HepG2 (cell line): Measurements from ENCODE around the gene SOX9. TPM values are rescaled to one million over a fixed set of nuclear protein-coding genes. Genes with fewer than 3 reads are reported as not detected.

Experiments used
- ATAC-seq: fragments of 200-7000 bp; cut with Tn5 transposase; 3 replicates; pipeline ENCODE4 v1.9.1; 2020; ENCODE audit warnings: mild to moderate bottlenecking, moderate library complexity
- BruUV-seq: library from RNA; stranded (reverse); fragments of 400-500 nt; replicated peaks from 2 replicates; lab custom pipeline; 2021; lab: Mats Ljungman, UMichigan
- CTCF ChIA-PET: fragments of 300-600 bp; formaldehyde crosslinking; extraction: SDS; loops from one replicate; lab custom pipeline; 2021; ENCODE audit warnings: low total read pairs, inconsistent platforms, low intra/inter-chr PET ratio; lab: Yijun Ruan, JAX
- POLR2A ChIA-PET: fragments of 350-600 bp; sonication (Branson Sonifier 250); formaldehyde crosslinking; loops from one replicate; lab custom pipeline; 2020; ENCODE audit warnings: antibody characterized with exemption, inconsistent platforms; lab: Yijun Ruan, JAX
- DNase-seq: peaks from one replicate; pipeline ENCODE4 v3.0.0-alpha.2; 2015; ENCODE audit warnings: low spot score
- FAIRE-seq: peaks from 3 replicates; lab custom pipeline; 2011; peaks lifted over from hg19 to GRCh38; lab: Jason Lieb, UNC
- H2AFZ ChIP-seq: one replicate; pipeline ENCODE4 v1.6.1; 2011; ENCODE audit warnings: low read length, inconsistent platforms
- H3K27ac ChIP-seq: fragments of 300-600 bp; 3 replicates; pipeline ENCODE4 v1.8.0; 2011; ENCODE audit warnings: mixed run types, mild to moderate bottlenecking, mixed read lengths, low read length, inconsistent platforms; ENCODE audit not compliant: insufficient read depth; ENCODE audit errors: extremely low read length
- H3K27me3 ChIP-seq, 2 experiments: fragments of 200-600 bp in 1 of 2; 2 replicates in 1 of 2; 3 replicates in 1 of 2; pipeline versions ENCODE4 v1.6.0 to v1.8.0; 2011; ENCODE audit warnings: low read length in 2 of 2, mild to moderate bottlenecking in 2 of 2, moderate library complexity in 2 of 2, inconsistent platforms in 1 of 2; ENCODE audit not compliant: insufficient read depth in 2 of 2, control insufficient read depth in 1 of 2
- H3K36me3 ChIP-seq, 2 experiments: fragments of 200-600 bp in 1 of 2; replicated peaks in 1 of 2; 2 replicates in 1 of 2; 3 replicates in 1 of 2; pipeline versions ENCODE4 v1.5.1 to v1.8.0; 2011; ENCODE audit warnings: low read length in 2 of 2, inconsistent platforms in 1 of 2; ENCODE audit not compliant: insufficient read depth in 2 of 2, control insufficient read depth in 1 of 2
- H3K4me1 ChIP-seq: 2 replicates; pipeline ENCODE4 v1.5.1; 2012; ENCODE audit warnings: low read length, inconsistent platforms; ENCODE audit not compliant: insufficient read depth
- H3K4me2 ChIP-seq: 2 replicates; pipeline ENCODE4 v1.6.0; 2011; ENCODE audit warnings: low read depth, low read length, inconsistent platforms
- H3K4me3 ChIP-seq, 3 experiments: fragments of 200-600 bp in 1 of 3; sonication (generic), shearing (Covaris generic) in 1 of 3; replicated peaks in 1 of 3; 2 replicates each; pipeline ENCODE4 v1.5.1; 2011 to 2016; ENCODE audit warnings: low read length in 3 of 3, inconsistent platforms in 2 of 3, low read depth in 2 of 3, mild to moderate bottlenecking in 2 of 3, control low read depth in 1 of 3, mixed read lengths in 1 of 3; ENCODE audit not compliant: insufficient read depth in 1 of 3
- H3K79me2 ChIP-seq: one replicate; pipeline ENCODE4 v1.6.1; 2011; ENCODE audit warnings: low read length, inconsistent platforms; ENCODE audit not compliant: insufficient read depth
- H3K9ac ChIP-seq: 2 replicates; pipeline ENCODE4 v1.6.0; 2011; ENCODE audit warnings: mild to moderate bottlenecking, low read depth, low read length, inconsistent platforms; ENCODE audit not compliant: insufficient read depth
- H3K9me3 ChIP-seq: 2 replicates; pipeline ENCODE4 v1.5.1; 2012; ENCODE audit warnings: mild to moderate bottlenecking, low read length
- H4K20me1 ChIP-seq: 2 replicates; pipeline ENCODE4 v1.6.0; 2011; ENCODE audit warnings: inconsistent platforms, mild to moderate bottlenecking, low read length, moderate library complexity; ENCODE audit not compliant: insufficient read depth
- ARID2 ChIP-seq: sonication (generic); formaldehyde crosslinking; IDR thresholded peaks from 2 replicates; pipeline ENCODE4 v1.8.1; 2022; ENCODE audit warnings: mild to moderate bottlenecking, missing genetic modification reagents, borderline replicate concordance
- ELF3 ChIP-seq: IDR thresholded peaks from 2 replicates; pipeline ENCODE4 v1.6.1; 2016; ENCODE audit warnings: missing genetic modification reagents, missing compliant biosample characterization
- ESRRA ChIP-seq: sonication (generic); formaldehyde crosslinking; IDR thresholded peaks from 2 replicates; pipeline ENCODE4 v1.5.1; 2020; ENCODE audit warnings: mild to moderate bottlenecking, low read depth, missing genetic modification reagents
- FOXK1 ChIP-seq: sonication (generic); formaldehyde crosslinking; IDR thresholded peaks from 2 replicates; pipeline ENCODE4 v1.4.0; 2020; ENCODE audit warnings: low read depth, missing genetic modification reagents, borderline replicate concordance
- HNRNPLL ChIP-seq: fragments of 200-400 bp; formaldehyde crosslinking; IDR thresholded peaks from 2 replicates; pipeline ENCODE4 v1.6.1; 2017; ENCODE audit warnings: mild to moderate bottlenecking, low read depth, low read length; ENCODE audit not compliant: poor library complexity, severe bottlenecking
- MIER3 ChIP-seq: IDR thresholded peaks from 2 replicates; pipeline ENCODE4 v1.6.1; 2016; ENCODE audit warnings: missing compliant biosample characterization, borderline replicate concordance
- RCOR2 ChIP-seq: IDR thresholded peaks from 2 replicates; pipeline ENCODE4 v1.6.1; 2016; ENCODE audit warnings: missing biosample characterization, missing genetic modification reagents
- RNF2 ChIP-seq: fragments of 450-650 bp; conservative IDR thresholded peaks from 2 replicates; pipeline ENCODE4 v1.6.1; 2016; ENCODE audit warnings: low read depth
- SALL1 ChIP-seq: sonication (generic); formaldehyde crosslinking; IDR thresholded peaks from 2 replicates; pipeline ENCODE4 v1.8.0; 2022; ENCODE audit warnings: mild to moderate bottlenecking, missing genetic modification reagents
- SOX5 ChIP-seq: IDR thresholded peaks from 2 replicates; pipeline ENCODE4 v1.6.1; 2016; ENCODE audit warnings: borderline replicate concordance
- TARDBP ChIP-seq: sonication (generic); formaldehyde crosslinking; IDR thresholded peaks from 2 replicates; pipeline ENCODE4 v1.8.0; 2022; ENCODE audit warnings: mild to moderate bottlenecking, missing genetic modification reagents
- U2AF2 ChIP-seq: fragments of 200-400 bp; formaldehyde crosslinking; IDR thresholded peaks from 2 replicates; pipeline ENCODE4 v1.6.1; 2017; ENCODE audit warnings: low read depth, mild to moderate bottlenecking, low read length
- XRCC5 ChIP-seq: fragments of 200-400 bp; formaldehyde crosslinking; optimal IDR thresholded peaks from 2 replicates; pipeline ENCODE3; 2017; ENCODE audit warnings: mild to moderate bottlenecking, low read length
- ZMYM4 ChIP-seq: sonication (generic); formaldehyde crosslinking; IDR thresholded peaks from 2 replicates; pipeline ENCODE4 v1.8.1; 2023; ENCODE audit warnings: mild to moderate bottlenecking, missing genetic modification reagents
- ZNF292 ChIP-seq: sonication (generic); formaldehyde crosslinking; IDR thresholded peaks from 2 replicates; pipeline ENCODE4 v1.8.1; 2022; ENCODE audit warnings: mild to moderate bottlenecking, low read depth, missing genetic modification reagents, borderline replicate concordance
- ZNF432 ChIP-seq: sonication (generic); formaldehyde crosslinking; IDR thresholded peaks from 2 replicates; pipeline ENCODE4 v1.5.0; 2020; ENCODE audit warnings: missing genetic modification reagents, mild to moderate bottlenecking, borderline replicate concordance
- WGBS: methylation state at CpG from one replicate; pipeline ENCODE4 v1.1.6; 2017; ENCODE audit warnings: low lambda C conversion rate; 5-methylcytosine and 5-hydroxymethylcytosine counted together
- in situ Hi-C: cut with HindIII; loops from 2 replicates; pipeline ENCODE4 v1.10.0; 2017; ENCODE audit warnings: low pct_unique_long_range_greater_than_20kb; ENCODE audit not compliant: extremely low pct_ligation_motif_present
- intact Hi-C: fragments of 100-400 bp; cut with micrococcal nuclease; formaldehyde crosslinking; loops from one replicate; pipeline ENCODE4 v1.10.0; 2022; ENCODE audit not compliant: unreplicated experiment
- polyA plus RNA-seq, 8 experiments: library from polyadenylated mRNA; depleted of rRNA in 3 of 8; stranded (reverse) in 7 of 8; unstranded in 1 of 8; fragments of >200 nt; fragmentation: Illumina TruSeq in 4 of 8; extraction: Trizol in 4 of 8; gene quantifications; 2 replicates each; pipeline versions ENCODE4 v1.2.1 to v1.2.3, GENCODE V29; 2011 to 2016; ENCODE audit warnings: low read depth in 4 of 8, missing spikeins in 1 of 8, mixed read lengths in 1 of 8; ENCODE audit not compliant: insufficient read depth in 1 of 8
- total RNA-seq, 5 experiments: library from RNA; depleted of rRNA; stranded (reverse); fragments of >200 nt; fragmentation: Illumina TruSeq; extraction: Trizol; gene quantifications; 2 replicates each; pipeline ENCODE4 v1.2.3, GENCODE V29; 2016; ENCODE audit warnings: low read depth in 1 of 5
- TF ChIP-seq, protein P1 (sequence below): sonication (generic); formaldehyde crosslinking; IDR thresholded peaks from 2 replicates; pipeline ENCODE4 v1.5.1; 2020; ENCODE audit warnings: mild to moderate bottlenecking, missing genetic modification reagents, moderate library complexity
- TF ChIP-seq, protein P2 (sequence below): sonication (generic); formaldehyde crosslinking; IDR thresholded peaks from 2 replicates; pipeline ENCODE4 v1.4.0; 2020; ENCODE audit warnings: missing genetic modification reagents, mild to moderate bottlenecking, borderline replicate concordance

Gene SOX9
- total and polyA plus RNA-seq, 2 of the 13 experiments (the other 11 are each of a cell fraction or from before 2014, with no cell fraction given), result 16.1 to 27.6 TPM

DNA sequence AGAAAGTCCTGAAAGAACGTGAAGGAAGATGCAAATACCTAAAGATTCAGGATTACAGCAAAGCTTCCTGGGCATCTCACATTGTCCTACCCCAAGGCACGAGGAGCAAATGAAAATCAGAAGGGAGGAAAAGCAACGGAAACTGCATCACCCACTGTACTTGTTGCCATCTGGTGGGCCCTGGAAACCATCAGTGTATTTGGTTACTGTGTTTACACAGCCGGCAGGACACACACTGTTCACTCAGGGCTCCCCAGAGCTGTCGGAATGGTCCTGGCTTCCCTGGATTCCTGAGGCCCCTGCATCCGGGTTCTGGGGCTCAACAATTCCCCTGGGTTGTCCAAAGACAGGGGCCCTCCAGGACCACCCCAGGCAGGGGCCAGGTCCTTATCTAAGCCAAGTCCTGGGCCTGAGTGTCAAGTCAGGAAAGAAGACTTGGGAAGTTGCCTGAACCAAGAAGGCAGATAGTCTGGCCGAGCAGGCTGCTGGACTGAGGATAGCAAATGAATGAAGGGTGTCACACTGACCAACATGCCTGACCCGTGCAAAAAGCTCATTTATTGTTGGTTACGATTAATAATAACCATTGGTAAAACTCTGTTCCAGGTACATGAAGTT is 52.8 kb downstream of the SOX9 start:
- peaks cover 0 to 23% of the 10 kb centered on the region in 2 experiments; a peak in 3 of 5 replicates for H3K27me3 ChIP-seq
- H3K4me3 ChIP-seq, result peak overlapping the region in 1 of 3 experiments; percentile 23; a peak in 1 of 6 replicates
- CTCF ChIA-PET, result no interaction called here
- peaks cover 26% of the 10 kb centered on the region for H3K4me1 ChIP-seq
- no peaks in the 10 kb centered on the region for H3K9me3 ChIP-seq
- BruUV-seq, result no TSS peak
- H3K4me2 ChIP-seq, result peak overlapping the region; percentile 33
- 9% methylated on average over 9 of the region's 9 CpGs for WGBS
- no peaks in the 10 kb centered on the region for H3K79me2 ChIP-seq
- H3K9ac ChIP-seq, result no peak overlapping the region
- intact Hi-C loops (loop anchor here (2.0 kb wide), 1 partner anchor 53 kb away; the partner anchor contains the start of gene SOX9), in situ Hi-C loops (no loop called here)
- H2AFZ ChIP-seq, result no peak overlapping the region
- H3K27ac ChIP-seq, result no peak overlapping the region
- no peaks in the 10 kb centered on the region for H4K20me1 ChIP-seq
- peak; percentile 70 for DNase-seq
- peak; percentile 50 for FAIRE-seq
- no peaks in the 10 kb centered on the region for H3K36me3 ChIP-seq
- POLR2A ChIA-PET, result no interaction called here
- ATAC-seq, result peak; percentile 99
- peak; percentile 33; the same call in 1 of the 2 replicates for TF ChIP-seq SALL1 (CRISPR knock-in tag)
- peak; percentile 63; the same call in 1 of the 2 replicates for TF ChIP-seq TARDBP (CRISPR knock-in tag)
- TF ChIP-seq ZNF292, result peak; percentile 51; the same call in 1 of the 2 replicates
- TF ChIP-seq ESRRA (CRISPR knock-in tag), result no peak
- peak; percentile 45 for TF ChIP-seq XRCC5
- TF ChIP-seq MIER3, result no peak
- peak; percentile 54; the same call in 1 of the 2 replicates for TF ChIP-seq FOXK1 (CRISPR knock-in tag)
- TF ChIP-seq, protein P1, sequence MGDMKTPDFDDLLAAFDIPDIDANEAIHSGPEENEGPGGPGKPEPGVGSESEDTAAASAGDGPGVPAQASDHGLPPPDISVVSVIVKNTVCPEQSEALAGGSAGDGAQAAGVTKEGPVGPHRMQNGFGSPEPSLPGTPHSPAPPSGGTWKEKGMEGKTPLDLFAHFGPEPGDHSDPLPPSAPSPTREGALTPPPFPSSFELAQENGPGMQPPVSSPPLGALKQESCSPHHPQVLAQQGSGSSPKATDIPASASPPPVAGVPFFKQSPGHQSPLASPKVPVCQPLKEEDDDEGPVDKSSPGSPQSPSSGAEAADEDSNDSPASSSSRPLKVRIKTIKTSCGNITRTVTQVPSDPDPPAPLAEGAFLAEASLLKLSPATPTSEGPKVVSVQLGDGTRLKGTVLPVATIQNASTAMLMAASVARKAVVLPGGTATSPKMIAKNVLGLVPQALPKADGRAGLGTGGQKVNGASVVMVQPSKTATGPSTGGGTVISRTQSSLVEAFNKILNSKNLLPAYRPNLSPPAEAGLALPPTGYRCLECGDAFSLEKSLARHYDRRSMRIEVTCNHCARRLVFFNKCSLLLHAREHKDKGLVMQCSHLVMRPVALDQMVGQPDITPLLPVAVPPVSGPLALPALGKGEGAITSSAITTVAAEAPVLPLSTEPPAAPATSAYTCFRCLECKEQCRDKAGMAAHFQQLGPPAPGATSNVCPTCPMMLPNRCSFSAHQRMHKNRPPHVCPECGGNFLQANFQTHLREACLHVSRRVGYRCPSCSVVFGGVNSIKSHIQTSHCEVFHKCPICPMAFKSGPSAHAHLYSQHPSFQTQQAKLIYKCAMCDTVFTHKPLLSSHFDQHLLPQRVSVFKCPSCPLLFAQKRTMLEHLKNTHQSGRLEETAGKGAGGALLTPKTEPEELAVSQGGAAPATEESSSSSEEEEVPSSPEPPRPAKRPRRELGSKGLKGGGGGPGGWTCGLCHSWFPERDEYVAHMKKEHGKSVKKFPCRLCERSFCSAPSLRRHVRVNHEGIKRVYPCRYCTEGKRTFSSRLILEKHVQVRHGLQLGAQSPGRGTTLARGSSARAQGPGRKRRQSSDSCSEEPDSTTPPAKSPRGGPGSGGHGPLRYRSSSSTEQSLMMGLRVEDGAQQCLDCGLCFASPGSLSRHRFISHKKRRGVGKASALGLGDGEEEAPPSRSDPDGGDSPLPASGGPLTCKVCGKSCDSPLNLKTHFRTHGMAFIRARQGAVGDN (CRISPR knock-in tag), result peak; percentile 48
- TF ChIP-seq, protein P2, sequence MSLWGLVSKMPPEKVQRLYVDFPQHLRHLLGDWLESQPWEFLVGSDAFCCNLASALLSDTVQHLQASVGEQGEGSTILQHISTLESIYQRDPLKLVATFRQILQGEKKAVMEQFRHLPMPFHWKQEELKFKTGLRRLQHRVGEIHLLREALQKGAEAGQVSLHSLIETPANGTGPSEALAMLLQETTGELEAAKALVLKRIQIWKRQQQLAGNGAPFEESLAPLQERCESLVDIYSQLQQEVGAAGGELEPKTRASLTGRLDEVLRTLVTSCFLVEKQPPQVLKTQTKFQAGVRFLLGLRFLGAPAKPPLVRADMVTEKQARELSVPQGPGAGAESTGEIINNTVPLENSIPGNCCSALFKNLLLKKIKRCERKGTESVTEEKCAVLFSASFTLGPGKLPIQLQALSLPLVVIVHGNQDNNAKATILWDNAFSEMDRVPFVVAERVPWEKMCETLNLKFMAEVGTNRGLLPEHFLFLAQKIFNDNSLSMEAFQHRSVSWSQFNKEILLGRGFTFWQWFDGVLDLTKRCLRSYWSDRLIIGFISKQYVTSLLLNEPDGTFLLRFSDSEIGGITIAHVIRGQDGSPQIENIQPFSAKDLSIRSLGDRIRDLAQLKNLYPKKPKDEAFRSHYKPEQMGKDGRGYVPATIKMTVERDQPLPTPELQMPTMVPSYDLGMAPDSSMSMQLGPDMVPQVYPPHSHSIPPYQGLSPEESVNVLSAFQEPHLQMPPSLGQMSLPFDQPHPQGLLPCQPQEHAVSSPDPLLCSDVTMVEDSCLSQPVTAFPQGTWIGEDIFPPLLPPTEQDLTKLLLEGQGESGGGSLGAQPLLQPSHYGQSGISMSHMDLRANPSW, result 0 out of 2 replicates have a peak, but pooled peaks have one; percentile 63
- 0 out of 2 replicates have a peak, but pooled peaks have one; percentile 71 for TF ChIP-seq ARID2
- TF ChIP-seq ZMYM4 (CRISPR knock-in tag), result peak; percentile 30; the same call in 1 of the 2 replicates
- TF ChIP-seq ZNF432 (CRISPR knock-in tag), result no peak
- TF ChIP-seq ELF3 (CRISPR knock-in tag), result peak; percentile 67
- TF ChIP-seq U2AF2, result no peak
- TF ChIP-seq SOX5, result peak; percentile 35; the same call in 1 of the 2 replicates
- no peak for TF ChIP-seq HNRNPLL
- 0 out of 2 replicates have a peak, but pooled peaks have one; percentile 13 for TF ChIP-seq RNF2
- TF ChIP-seq RCOR2, result 0 out of 2 replicates have a peak, but pooled peaks have one; percentile 19
